ENCODE measurements around the gene FLNB.
A peak's percentile ranks its signal among the peaks of the same experiment; 100 is the strongest.

FLNB gene

GRCh38 chr3:58009749-58010535, 1.7 kb downstream of the FLNB start:
- no peak for DNase-seq (ENCODE audit: low read depth, low spot score)

DNA sequence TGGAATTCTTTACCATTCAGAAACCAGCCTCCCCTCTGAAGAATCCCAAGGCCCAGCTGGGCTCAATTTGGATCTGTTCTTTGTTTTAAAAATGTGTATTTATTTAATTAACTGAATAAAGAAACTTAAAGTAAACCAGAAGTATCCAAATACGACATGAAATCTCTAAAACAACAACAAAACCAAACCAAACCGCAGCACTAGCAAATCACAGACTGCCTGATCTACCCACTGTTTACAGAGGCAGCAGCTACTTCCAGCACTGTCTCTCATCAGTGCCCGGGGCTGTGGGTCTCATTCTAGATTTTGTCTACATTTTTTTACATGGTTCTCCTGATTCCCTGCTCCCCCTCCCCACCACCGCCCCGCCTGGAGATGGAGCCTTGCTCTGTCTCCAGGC, 2.3 kb downstream of the FLNB start:
- no peak for DNase-seq (ENCODE audit: low read depth, low spot score)

GRCh38 chr3:58011580-58011979, 3.4 kb downstream of the FLNB start:
- DNase-seq (ENCODE audit: low read depth, low spot score) = no peak

DNA sequence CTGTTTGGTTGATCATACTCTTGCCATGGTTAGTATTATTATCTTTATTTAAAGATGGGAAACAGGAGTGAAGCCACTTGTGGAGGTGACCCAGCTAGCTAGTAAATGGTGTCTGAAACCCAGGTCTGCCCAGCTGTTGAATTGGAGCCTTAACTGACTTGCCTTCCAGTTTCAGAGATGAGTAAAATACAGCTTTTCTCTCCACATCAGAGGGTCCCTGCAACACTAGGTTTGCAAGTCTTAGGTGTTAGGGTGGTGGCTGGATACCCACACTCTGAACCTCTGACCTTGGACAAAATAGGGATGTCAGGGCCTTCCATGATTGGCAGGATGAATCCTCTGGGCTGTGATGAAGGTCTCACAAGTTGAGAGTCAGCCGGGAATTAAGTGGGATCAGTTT, 4.1 kb downstream of the FLNB start:
- DNase-seq (ENCODE audit: low read depth, low spot score) = no peak

DNA sequence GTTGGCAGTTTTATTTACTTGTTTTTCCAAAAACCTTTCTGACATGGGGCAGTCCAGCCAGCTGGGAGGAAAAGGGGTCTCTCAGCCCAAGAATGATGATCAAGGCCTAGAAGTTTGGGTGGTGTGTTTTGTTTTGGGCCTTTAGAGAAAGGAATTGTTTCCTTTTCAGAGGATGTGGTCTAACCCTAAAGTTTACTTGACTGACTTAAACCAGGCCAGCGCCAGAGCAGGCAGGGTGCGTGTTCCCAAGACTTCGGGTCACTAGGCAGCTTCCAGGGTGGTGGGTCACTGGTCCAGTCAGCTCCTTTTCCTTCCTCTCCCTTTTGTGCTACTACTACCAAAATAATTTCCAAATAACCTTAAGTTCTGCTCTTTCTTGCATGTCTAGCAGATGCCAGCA, 4.9 kb downstream of the FLNB start:
- no peak for DNase-seq (ENCODE audit: low read depth, low spot score)

- no peak for DNase-seq (ENCODE audit: low read depth, low spot score)
Observed at GRCh38 chr3:58013973-58014649, 5.9 kb downstream of the FLNB start.

DNA sequence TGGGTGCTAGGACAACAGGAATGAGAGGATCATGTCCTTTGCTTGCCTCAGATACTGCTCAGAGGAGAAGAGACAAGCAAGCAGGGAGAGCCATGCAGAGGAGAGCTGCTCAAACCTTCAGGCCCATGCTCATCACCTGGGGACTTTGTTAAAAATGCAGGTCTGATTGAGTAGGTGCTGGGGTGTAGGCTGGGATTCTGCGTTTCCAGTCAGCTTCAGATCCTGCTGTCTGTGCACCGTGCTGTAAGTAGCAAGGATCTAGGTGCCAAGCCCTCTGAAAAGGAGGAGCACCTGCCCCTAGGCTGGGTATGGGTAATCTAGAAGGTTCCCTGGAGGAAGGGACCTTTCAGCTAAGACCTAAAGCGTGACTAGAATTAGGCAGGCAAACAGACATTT, 7.3 kb downstream of the FLNB start:
- DNase-seq (ENCODE audit: low read depth, low spot score) = no peak

DNA sequence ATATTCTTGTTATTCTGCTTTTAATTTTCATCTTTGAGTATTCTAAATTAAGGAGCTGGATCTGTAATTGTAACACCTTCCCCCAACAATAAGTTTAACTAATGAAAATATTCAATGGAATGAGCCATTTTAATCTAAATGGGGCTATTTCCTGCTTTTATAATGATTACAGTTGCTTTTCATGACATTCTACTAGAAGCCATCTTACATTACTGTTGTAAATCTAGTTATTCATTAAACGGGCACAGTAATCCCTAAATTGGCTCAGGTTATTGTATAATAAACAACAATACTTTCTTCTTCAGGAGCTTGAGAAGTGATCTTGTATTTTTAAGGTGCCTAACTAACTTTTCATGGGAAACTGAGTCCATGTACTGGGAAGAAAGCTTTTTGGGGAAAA, 8.5 kb downstream of the FLNB start:
- DNase-seq (ENCODE audit: low read depth, low spot score) = no peak

- no peak for DNase-seq (ENCODE audit: low read depth, low spot score)
Observed at GRCh38 chr3:58018892-58019742, 10.9 kb downstream of the FLNB start.

DNA sequence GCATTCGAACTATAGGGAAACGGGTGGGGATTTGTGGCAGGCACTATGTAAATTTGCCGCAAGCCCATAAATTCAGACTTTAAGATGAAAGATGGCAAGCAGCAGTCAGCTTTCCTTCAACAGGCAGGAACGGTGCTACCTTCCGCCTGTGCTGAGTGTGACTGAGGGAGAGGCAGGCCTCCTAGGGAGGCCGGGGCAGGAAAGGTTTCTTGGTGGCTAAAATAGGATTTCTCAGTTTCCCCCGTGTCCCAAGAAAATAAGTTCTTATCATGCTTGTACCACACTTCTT, 12.5 kb downstream of the FLNB start:
- no peak for DNase-seq (ENCODE audit: low read depth, low spot score)

DNA sequence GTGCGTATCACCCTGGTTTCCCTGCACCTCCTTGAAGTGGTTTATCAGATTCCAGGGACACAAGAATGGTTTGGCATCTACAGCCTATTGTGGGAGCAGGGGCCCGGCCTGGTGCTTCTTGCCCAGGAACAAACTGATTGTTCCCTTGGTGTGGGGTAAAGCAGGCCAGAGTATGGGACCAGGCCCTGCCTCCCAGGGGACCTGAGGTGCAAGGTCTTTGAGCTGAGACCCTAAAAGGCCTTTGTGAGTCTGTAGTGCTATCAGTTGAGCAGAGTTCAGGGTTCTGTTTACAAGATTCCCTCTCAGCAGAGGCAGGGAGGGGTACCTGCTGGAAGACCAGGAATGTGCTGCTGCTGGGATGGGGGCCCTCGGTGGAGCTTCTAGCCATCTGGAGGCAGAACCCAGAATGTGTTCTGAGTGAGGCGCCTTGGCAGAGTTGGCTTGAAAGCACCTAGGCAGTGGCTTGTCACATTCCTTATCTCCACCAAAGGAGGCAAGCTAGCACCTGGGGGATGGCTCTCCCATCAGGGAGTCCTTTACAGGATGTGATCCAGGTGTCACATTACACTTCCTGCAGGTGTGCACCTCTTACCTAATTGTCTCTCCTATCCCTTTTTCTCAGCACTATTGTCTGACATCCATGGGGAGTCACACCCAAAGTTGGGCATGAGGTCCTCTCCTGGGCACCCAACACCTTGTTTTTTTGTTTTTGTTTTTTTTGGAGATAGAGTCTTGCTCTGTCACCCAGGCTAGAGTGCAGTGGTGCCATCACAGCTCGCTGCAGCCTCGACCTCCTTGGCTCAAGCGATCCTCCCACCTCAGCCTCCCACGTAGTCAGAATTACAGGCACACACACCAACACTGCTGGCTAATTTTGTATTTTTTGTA, 13.1 kb downstream of the FLNB start:
- peak; percentile 95 for DNase-seq (ENCODE audit: low read depth, low spot score)

GRCh38 chr3:58021962-58022361, 13.7 kb downstream of the FLNB start:
- DNase-seq (ENCODE audit: low read depth, low spot score) = no peak

DNA sequence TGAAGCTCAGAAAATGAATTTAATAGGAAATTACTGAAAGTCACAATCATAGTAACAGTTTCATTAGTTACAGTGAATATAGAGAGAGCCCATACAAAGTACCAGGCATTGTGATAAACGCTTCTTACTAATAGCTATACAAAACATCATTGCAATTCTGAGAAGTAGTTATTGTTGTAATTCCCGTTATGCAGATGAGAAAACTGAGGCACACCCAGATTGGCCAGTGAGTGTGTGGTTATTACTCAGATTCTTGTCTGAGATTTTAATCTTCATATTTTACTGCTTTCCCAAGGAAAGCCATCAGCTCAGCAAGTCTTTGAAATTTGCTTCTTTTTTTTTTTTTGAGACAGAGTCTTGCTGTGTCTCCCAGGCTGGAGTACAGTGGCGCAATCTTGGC, 14.3 kb downstream of the FLNB start:
- no peak for DNase-seq (ENCODE audit: low read depth, low spot score)

GRCh38 chr3:58023531-58023930, 15.3 kb downstream of the FLNB start:
- DNase-seq (ENCODE audit: low read depth, low spot score) = no peak

- no peak for DNase-seq (ENCODE audit: low read depth, low spot score)
Observed at GRCh38 chr3:58025406-58025805, 17.2 kb downstream of the FLNB start.

DNA sequence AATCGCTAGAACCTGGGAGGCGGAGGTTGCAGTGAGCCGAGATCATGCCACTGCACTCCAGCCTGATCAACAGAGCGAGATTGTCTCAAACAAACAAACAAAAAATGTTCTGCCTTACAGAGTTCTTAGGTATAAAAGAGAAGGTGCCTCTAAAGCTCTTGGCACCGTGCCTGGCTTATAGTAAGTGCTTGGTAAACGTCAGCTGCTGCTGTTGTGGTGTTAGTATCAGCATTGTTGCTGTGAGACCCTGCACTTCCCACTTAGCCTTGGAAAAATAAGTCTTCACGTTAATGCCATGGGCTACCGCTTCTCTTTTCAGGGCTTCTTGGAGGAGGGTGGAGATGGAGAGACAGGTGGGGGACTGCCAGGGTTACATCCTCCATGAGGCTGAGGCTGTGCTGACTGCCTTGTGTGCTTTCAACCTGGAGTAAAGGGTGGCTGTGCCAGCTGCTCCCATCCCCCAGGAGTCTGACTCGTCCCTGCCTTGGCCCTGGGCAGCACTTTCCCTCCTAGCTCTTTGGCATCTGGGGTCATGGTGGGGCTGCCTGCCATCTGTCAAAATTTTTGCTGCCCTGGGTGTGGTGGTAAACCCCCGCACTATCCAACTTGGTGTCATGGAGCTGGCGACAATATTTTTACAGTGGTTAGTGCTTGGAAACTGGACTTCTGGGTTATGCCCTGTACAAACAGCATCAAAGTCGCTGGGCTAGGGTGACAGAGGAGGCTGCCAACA, 17.8 kb downstream of the FLNB start:
- no peak for DNase-seq (ENCODE audit: low read depth, low spot score)

DNA sequence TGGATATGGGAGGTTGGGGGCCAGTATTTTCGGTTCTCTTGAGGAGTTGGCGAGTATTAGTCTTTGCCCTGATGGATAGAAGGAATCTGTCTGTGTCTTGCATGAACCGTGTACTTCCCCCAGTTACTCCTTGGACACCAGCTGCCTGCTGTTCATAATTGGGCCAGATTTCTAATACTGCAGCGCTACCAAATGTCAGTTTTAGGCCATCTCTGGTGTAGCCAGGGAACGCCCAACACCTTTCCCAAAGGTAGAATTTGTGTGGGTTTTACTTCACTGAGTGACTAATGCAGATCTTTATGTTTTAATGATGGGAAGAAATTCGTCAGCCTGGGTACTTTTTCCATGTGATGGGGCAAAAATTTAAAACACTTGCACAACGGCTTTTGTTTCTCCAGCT, 18.4 kb downstream of the FLNB start:
- no peak for DNase-seq (ENCODE audit: low read depth, low spot score)

GRCh38 chr3:58027704-58028317, 19.6 kb downstream of the FLNB start:
- no peak for DNase-seq (ENCODE audit: low read depth, low spot score)

DNA sequence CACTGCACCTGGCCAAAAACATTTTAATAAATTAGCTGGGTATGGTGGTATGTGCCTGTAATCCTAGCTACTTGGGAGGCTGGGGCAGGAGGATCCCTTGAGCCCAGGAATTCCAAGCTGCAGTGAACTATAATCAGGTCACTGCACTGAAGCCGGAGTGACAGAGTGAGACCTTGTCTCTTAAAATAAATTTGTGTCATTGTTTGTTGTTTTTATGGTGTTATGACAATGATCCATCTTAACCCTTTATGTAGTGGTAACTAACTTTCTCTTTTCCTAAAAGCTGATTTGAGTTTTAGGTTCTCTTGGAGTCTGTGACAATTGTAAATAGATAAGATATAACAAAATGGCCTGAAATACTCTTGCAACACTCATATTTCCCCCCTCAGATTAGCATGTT, 20.7 kb downstream of the FLNB start:
- no peak for DNase-seq (ENCODE audit: low read depth, low spot score)

DNA sequence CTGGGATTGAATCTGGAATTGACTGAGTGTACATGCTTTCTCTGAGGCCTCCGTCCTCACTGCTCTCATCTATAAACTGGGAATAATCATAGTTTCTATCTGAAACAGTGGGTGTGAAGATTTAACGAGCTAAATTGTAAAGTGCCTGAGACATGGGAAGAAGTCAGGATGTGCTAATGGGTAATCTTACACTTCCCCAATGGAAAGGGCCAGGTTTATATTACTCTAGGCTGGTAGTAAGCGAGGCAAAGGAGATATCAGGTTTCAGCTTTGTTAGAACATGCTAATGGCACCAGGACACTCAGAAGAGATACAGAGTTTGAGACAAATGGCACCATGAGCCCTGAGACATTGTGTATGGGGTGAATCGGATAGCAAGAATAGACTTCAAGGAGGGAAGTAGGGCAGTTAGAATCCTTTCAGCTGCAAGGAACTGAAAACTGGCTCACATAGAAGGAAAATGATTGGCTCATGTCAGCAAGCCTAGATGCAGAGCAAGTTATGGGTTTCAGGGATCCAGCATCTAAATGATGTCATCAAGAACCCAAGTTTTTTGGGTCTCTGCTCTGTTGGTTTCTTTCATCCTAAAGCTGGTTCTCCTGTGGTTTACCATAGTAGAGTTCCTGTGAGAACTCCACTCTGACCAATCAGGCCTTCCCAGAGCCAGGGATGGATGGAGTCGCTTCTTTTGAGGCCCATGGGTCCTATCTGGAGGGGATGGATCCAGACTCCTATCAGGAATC, 21.8 kb downstream of the FLNB start:
- DNase-seq (ENCODE audit: low read depth, low spot score) = no peak

Data from iPS DF 19.7 (cell line).